Cerebellar cortex (tissue), 1 donor: ENCODE measurements around the gene CTSF.

Experiments
- DNase-seq: peaks from one replicate; pipeline ENCODE4 v3.0.0-alpha.2; 2015; ENCODE audit warnings: low spot score

CTSF gene

GRCh38 chr11:66532784-66533183 is 35.6 kb downstream of the CTSF start:
- no peak for DNase-seq

DNA sequence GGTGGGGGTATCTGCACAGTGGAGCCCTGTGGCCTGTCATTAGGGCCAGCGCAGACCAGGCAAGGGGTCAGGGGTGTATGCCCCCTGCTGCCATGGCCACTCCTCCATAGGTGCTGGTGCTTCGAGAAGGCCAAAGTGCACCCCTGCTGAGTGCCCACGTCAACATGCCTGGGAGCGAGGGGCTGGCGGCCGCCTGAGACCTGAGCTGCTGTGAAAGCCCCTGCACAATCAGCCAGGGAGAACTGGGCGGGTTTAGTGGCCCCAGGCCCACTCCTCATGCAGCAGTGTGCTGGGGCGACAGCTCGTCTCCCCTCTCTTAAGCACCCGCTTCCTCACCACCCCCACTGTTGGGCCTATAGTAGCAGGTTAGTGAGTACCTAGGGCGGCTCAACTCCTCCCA is 36.6 kb downstream of the CTSF start:
- no peak for DNase-seq

DNA sequence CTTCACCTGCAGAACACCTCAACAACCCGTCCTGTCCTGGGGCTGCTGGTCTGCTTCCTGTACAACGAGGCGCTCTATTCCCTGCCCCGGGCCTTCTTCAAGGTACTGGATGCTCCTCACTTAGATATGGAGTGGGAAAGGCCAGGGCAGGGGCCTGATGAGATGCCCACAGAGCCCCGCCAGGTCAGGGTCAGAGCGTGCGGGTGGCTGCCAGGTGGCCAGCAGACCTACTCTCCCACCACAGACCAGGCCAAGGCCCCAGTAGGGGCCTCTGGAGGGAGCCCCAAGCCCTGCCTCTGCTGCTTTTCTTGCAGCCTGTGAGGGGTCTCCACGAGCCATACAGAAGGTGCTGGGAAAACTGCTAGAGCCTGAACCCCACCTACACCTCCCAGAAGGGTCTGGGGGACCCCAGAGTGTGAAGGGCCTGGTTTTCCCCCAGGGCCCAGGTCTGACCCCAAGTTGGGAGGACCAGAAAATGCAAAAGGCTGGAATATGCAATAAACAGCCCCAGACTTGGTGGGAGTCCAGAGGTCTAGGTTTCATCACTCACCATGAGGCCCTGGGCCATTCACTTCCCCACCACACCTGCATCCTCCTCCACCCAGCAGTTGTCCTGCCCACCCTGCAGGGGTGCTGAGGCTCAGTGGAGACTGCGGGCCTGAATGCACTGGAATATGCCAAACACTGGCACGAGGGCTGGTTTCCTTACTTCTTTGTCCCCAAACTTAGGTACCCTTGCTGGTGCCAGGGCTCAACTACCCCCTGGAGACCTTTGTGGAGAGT is 37.3 kb downstream of the CTSF start:
- no peak for DNase-seq

GRCh38 chr11:66529655-66530054 is 38.8 kb downstream of the CTSF start:
- no peak for DNase-seq

- no peak for DNase-seq
Observed at GRCh38 chr11:66529069-66529468, 39.3 kb downstream of the CTSF start.

DNA sequence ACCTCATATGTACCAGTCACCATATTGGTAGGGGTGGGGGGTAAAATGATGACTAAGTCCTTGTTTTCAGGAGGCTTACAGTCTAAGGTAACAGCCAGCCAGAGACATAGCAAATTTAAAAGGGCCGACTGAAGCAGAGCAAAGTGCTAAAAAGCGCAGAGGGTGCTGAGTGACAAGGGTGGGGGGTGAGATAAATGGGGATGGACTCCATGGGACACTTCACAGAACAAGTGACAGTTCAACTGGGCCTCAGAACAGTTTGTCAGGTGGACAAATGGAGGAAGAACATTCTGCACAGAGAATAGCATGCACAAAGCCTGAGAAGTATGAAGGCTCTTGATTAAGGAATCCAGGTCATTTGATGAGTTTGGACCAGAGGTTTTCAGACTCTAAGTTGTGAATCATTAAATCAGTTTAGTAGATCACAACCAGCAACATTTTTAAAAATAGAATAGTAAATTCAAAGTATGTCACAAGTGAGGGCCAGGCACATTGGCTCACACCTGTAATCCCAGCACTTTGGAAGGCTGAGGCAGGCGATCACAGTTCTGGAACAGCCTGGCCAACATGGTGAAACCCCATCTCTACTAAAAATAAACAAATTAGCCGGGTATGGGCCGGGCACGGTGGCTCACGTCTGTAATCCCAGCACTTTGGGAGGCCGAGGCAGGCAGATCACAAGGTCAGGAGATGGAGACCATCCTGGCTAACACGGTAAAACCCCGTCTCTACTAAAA is 43.9 kb downstream of the CTSF start:
- DNase-seq = no peak

- no peak for DNase-seq
Observed at GRCh38 chr11:66523611-66524010, 44.8 kb downstream of the CTSF start.
